Tibial artery (tissue), 4 donors: ENCODE measurements around the gene ANO7.

Source experiments
- DNase-seq, 2 donors: peaks; one replicate each; pipeline ENCODE4 v3.0.0-alpha.2; 2019
- H3K27ac ChIP-seq, 2 donors: fragments of 200-600 bp; sonication (generic) in 1 of 2; 1 replicate in 1 of 2; 2 replicates in 1 of 2; pipeline ENCODE4 v1.5.1; 2018 to 2019; ENCODE audit warnings: mild to moderate bottlenecking in 1 of 2
- H3K27me3 ChIP-seq, 2 donors: fragments of 200-600 bp; sonication (generic) in 1 of 2; one replicate each; pipeline versions ENCODE4 v1.5.1 to v1.6.0; 2016 to 2019
- H3K36me3 ChIP-seq, 3 donors: fragments of 200-600 bp; sonication (generic) in 2 of 3; one replicate each; pipeline ENCODE4 v1.5.1; 2016 to 2019; ENCODE audit warnings: mild to moderate bottlenecking in 2 of 3
- H3K4me1 ChIP-seq, 4 donors: fragments of 200-600 bp; sonication (generic) in 2 of 4; 1 replicate in 3 of 4; 2 replicates in 1 of 4; pipeline ENCODE4 v1.5.1; 2016 to 2019
- H3K4me3 ChIP-seq, 2 donors: fragments of 200-600 bp; sonication (generic) in 1 of 2; 1 replicate in 1 of 2; 2 replicates in 1 of 2; pipeline ENCODE4 v1.5.1; 2018 to 2019; ENCODE audit warnings: mild to moderate bottlenecking in 2 of 2
- H3K9me3 ChIP-seq, 3 donors: fragments of 200-600 bp; sonication (generic) in 1 of 3; one replicate each; pipeline ENCODE4 v1.5.1; 2016 to 2019
- CTCF ChIP-seq, 2 experiments: fragments of 200-600 bp in 1 of 2; fragments of 450-650 bp in 1 of 2; IDR thresholded peaks; one replicate each; pipeline ENCODE4 v1.5.1; 2017 to 2019; ENCODE audit warnings: antibody characterized with exemption in 2 of 2, mild to moderate bottlenecking in 1 of 2, moderate library complexity in 1 of 2
- intact Hi-C: fragments of 100-400 bp; cut with DNase I; formaldehyde crosslinking; loops from one replicate; pipeline ENCODE4 v1.15.0; 2023; ENCODE audit warnings: low total_unique reads

The ANO7 gene

GRCh38 chr2:241179899-241180298, 8.6 kb upstream of the ANO7 start:
- H3K9me3 ChIP-seq, result no peaks in the 10 kb centered on the region
- H3K27ac ChIP-seq, result no peak overlapping the region
- DNase-seq, result no peak
- peaks cover 46 to 93% (median 54%) of the 10 kb centered on the region in 3 donors for H3K36me3 ChIP-seq
- no peaks in the 10 kb centered on the region for H3K27me3 ChIP-seq
- no peaks in the 10 kb centered on the region for H3K4me1 ChIP-seq
- intact Hi-C loops, result no loop called here
- no peak overlapping the region for H3K4me3 ChIP-seq
- no peak for TF ChIP-seq CTCF (IDR thresholded peaks at IDR 0.05)

GRCh38 chr2:241180495-241180894, 8.0 kb upstream of the ANO7 start:
- Histone ChIP-seq H3K27ac (no peak overlapping the region), H3K36me3 (peaks cover 42 to 87% (median 48%) of the 10 kb centered on the region in 3 donors), H3K4me1 (no peaks in the 10 kb centered on the region), H3K4me3 (no peak overlapping the region), H3K27me3 (no peaks in the 10 kb centered on the region), H3K9me3 (no peaks in the 10 kb centered on the region)
- intact Hi-C loops, result no loop called here
- no peak for TF ChIP-seq CTCF (IDR thresholded peaks at IDR 0.05)
- DNase-seq, result no peak

GRCh38 chr2:241182126-241182525, 6.4 kb upstream of the ANO7 start:
- Histone ChIP-seq H3K4me3 (no peak overlapping the region), H3K4me1 (no peaks in the 10 kb centered on the region), H3K9me3 (no peaks in the 10 kb centered on the region), H3K36me3 (peaks cover 30 to 71% (median 37%) of the 10 kb centered on the region in 3 donors), H3K27me3 (no peaks in the 10 kb centered on the region), H3K27ac (no peak overlapping the region)
- TF ChIP-seq CTCF (IDR thresholded peaks at IDR 0.05), result no peak
- intact Hi-C loops, result no loop called here
- DNase-seq, result no peak

- no peak for DNase-seq
- no peak overlapping the region for H3K27ac ChIP-seq
- H3K9me3 ChIP-seq, result no peaks in the 10 kb centered on the region
- no peaks in the 10 kb centered on the region for H3K4me1 ChIP-seq
- peaks cover 27 to 66% (median 33%) of the 10 kb centered on the region in 3 donors for H3K36me3 ChIP-seq
- no peaks in the 10 kb centered on the region for H3K27me3 ChIP-seq
- intact Hi-C loops, result no loop called here
- no peak overlapping the region for H3K4me3 ChIP-seq
- TF ChIP-seq CTCF (IDR thresholded peaks at IDR 0.05), result no peak
Measured at GRCh38 chr2:241182531-241183133, 5.8 kb upstream of the ANO7 start.

- Histone ChIP-seq H3K27ac (no peak overlapping the region), H3K27me3 (peaks cover 0 to 6% of the 10 kb centered on the region in 2 donors), H3K4me1 (no peaks in the 10 kb centered on the region), H3K4me3 (no peak overlapping the region), H3K36me3 (peaks cover 22 to 60% (median 29%) of the 10 kb centered on the region in 3 donors), H3K9me3 (no peaks in the 10 kb centered on the region)
- no peak for TF ChIP-seq CTCF (IDR thresholded peaks at IDR 0.05)
- intact Hi-C loops, result no loop called here
- DNase-seq, result no peak
Measured at GRCh38 chr2:241183221-241183620, 5.3 kb upstream of the ANO7 start.

- no peak overlapping the region for H3K27ac ChIP-seq
- peaks cover 14 to 46% (median 17%) of the 10 kb centered on the region in 3 donors for H3K36me3 ChIP-seq
- H3K27me3 ChIP-seq, result peaks cover 0 to 9% of the 10 kb centered on the region in 2 donors
- no peaks in the 10 kb centered on the region for H3K9me3 ChIP-seq
- no peak for DNase-seq
- intact Hi-C loops, result no loop called here
- no peak for TF ChIP-seq CTCF (IDR thresholded peaks at IDR 0.05)
- H3K4me1 ChIP-seq, result no peaks in the 10 kb centered on the region
- H3K4me3 ChIP-seq, result no peak overlapping the region
Measured at GRCh38 chr2:241184901-241185300, 3.6 kb upstream of the ANO7 start.
